ENCODE measurements around the gene DNMT3A. TPM values are rescaled to one million over a fixed set of nuclear protein-coding genes. Genes with fewer than 3 reads are reported as not detected.

DNMT3A gene
- total and polyA plus RNA-seq, 2 donors from 2014 or later, result 6.5 to 31.4 TPM

GRCh38 chr2:25373269-25373981 lies 31.7 kb upstream of the DNMT3A start:
- TF ChIP-seq, protein P1, sequence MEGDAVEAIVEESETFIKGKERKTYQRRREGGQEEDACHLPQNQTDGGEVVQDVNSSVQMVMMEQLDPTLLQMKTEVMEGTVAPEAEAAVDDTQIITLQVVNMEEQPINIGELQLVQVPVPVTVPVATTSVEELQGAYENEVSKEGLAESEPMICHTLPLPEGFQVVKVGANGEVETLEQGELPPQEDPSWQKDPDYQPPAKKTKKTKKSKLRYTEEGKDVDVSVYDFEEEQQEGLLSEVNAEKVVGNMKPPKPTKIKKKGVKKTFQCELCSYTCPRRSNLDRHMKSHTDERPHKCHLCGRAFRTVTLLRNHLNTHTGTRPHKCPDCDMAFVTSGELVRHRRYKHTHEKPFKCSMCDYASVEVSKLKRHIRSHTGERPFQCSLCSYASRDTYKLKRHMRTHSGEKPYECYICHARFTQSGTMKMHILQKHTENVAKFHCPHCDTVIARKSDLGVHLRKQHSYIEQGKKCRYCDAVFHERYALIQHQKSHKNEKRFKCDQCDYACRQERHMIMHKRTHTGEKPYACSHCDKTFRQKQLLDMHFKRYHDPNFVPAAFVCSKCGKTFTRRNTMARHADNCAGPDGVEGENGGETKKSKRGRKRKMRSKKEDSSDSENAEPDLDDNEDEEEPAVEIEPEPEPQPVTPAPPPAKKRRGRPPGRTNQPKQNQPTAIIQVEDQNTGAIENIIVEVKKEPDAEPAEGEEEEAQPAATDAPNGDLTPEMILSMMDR (IDR thresholded peaks at IDR 0.05; ENCODE audit: borderline replicate concordance, extremely low read depth, insufficient read depth), result no peak
- peak overlapping the region; percentile 14 to 71 for H3K27ac ChIP-seq (ENCODE audit: low read depth in 2 of 2, low read length in 2 of 2)
- no peaks in the 10 kb centered on the region for H3K27me3 ChIP-seq (ENCODE audit: control insufficient read depth, insufficient read depth, low read length)
- peaks cover 0 to 20% (median 7%) of the 10 kb centered on the region in 3 donors for H3K4me1 ChIP-seq (ENCODE audit: control insufficient read depth in 2 of 3, insufficient read depth in 2 of 3, low read depth in 1 of 3, low read length in 3 of 3)
- intact Hi-C loops (cut with DNase I), result no loop called here
- no peak overlapping the region for H3K4me3 ChIP-seq (ENCODE audit: low read length in 3 of 3)
- FAIRE-seq (no peak), DNase-seq (peak in 2 of 5 donors; percentile 33 to 90)
- no peaks in the 10 kb centered on the region for H3K36me3 ChIP-seq (ENCODE audit: control insufficient read depth in 2 of 3, insufficient read depth in 3 of 3, low read length in 3 of 3)
- H3K9ac ChIP-seq (ENCODE audit: low read length in 3 of 3), result no peak overlapping the region
- H3K9me3 ChIP-seq (ENCODE audit: control insufficient read depth in 2 of 3, insufficient read depth in 1 of 3, low read length in 3 of 3), result no peaks in the 10 kb centered on the region

- Histone ChIP-seq H3K4me1 (ENCODE audit: control insufficient read depth in 2 of 3, insufficient read depth in 2 of 3, low read depth in 1 of 3, low read length in 3 of 3) (peaks cover 0 to 20% (median 7%) of the 10 kb centered on the region in 3 donors), H3K4me3 (ENCODE audit: low read length in 3 of 3) (no peak overlapping the region), H3K9ac (ENCODE audit: low read length in 3 of 3) (no peak overlapping the region), H3K36me3 (ENCODE audit: control insufficient read depth in 2 of 3, insufficient read depth in 3 of 3, low read length in 3 of 3) (no peaks in the 10 kb centered on the region), H3K27me3 (ENCODE audit: control insufficient read depth, insufficient read depth, low read length) (no peaks in the 10 kb centered on the region), H3K9me3 (ENCODE audit: control insufficient read depth in 2 of 3, insufficient read depth in 1 of 3, low read length in 3 of 3) (no peaks in the 10 kb centered on the region), H3K27ac (ENCODE audit: low read depth in 2 of 2, low read length in 2 of 2) (no peak overlapping the region)
- TF ChIP-seq, protein P1 (IDR thresholded peaks at IDR 0.05; ENCODE audit: borderline replicate concordance, extremely low read depth, insufficient read depth), result no peak
- DNase-seq (peak in 1 of 5 donors; percentile 29), FAIRE-seq (no peak)
- intact Hi-C loops (cut with DNase I), result no loop called here
Measured at GRCh38 chr2:25372405-25373268, 30.9 kb upstream of the DNMT3A start.

- Histone ChIP-seq H3K9me3 (ENCODE audit: control insufficient read depth in 2 of 3, insufficient read depth in 1 of 3, low read length in 3 of 3) (no peaks in the 10 kb centered on the region), H3K4me3 (ENCODE audit: low read length in 3 of 3) (no peak overlapping the region), H3K27ac (ENCODE audit: low read depth in 2 of 2, low read length in 2 of 2) (no peak overlapping the region), H3K27me3 (ENCODE audit: control insufficient read depth, insufficient read depth, low read length) (no peaks in the 10 kb centered on the region), H3K4me1 (ENCODE audit: control insufficient read depth in 2 of 3, insufficient read depth in 2 of 3, low read depth in 1 of 3, low read length in 3 of 3) (peaks cover 0 to 13% (median 0%) of the 10 kb centered on the region in 3 donors), H3K9ac (ENCODE audit: low read length in 3 of 3) (no peak overlapping the region), H3K36me3 (ENCODE audit: control insufficient read depth in 2 of 3, insufficient read depth in 3 of 3, low read length in 3 of 3) (no peaks in the 10 kb centered on the region)
- FAIRE-seq (no peak), DNase-seq (peak in 2 of 5 donors; percentile 10 to 44)
- intact Hi-C loops (cut with DNase I), result no loop called here
- TF ChIP-seq, protein P1 (IDR thresholded peaks at IDR 0.05; ENCODE audit: borderline replicate concordance, extremely low read depth, insufficient read depth), result no peak
Measured at GRCh38 chr2:25371253-25372241, 29.8 kb upstream of the DNMT3A start.
